ENCODE data around the gene PAK6.

The PAK6 gene

DNA sequence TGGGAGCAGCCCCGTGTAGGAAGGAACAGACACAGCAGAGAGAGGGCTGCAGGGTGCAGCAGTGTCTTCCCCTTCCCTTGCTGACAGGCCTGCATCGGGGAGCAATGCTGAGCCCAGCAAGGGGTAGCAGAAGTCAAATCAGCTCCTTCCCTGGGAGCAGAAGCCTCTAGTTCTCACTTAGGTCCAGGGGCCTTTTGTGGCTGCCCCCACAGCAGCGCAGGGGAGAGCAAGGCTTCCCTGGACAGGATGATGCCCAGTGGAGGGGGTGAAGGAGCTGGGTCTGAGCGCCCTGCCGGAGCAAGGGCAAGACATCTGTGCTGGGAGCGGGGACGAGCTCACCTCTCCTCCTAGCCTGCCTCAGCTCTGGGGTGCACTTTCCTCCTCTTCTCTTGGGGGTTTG, 68.0 kb downstream of the PAK6 start:
- H2AFZ ChIP-seq (ENCODE audit: low read depth, low read length) = peak overlapping the region; percentile 67
- peaks cover 35% of the 10 kb centered on the region for H3K4me1 ChIP-seq (ENCODE audit: insufficient read depth, low read length)
- no peaks in the 10 kb centered on the region for H4K20me1 ChIP-seq (ENCODE audit: insufficient read depth, low read length)
- H3K27ac ChIP-seq (ENCODE audit: low read length) = peak overlapping the region; percentile 100
- no peak for TF ChIP-seq EZH2 (IDR thresholded peaks at IDR 0.05; ENCODE audit: borderline replicate concordance, low read depth, low read length, severe bottlenecking)
- TF ChIP-seq, protein P1, sequence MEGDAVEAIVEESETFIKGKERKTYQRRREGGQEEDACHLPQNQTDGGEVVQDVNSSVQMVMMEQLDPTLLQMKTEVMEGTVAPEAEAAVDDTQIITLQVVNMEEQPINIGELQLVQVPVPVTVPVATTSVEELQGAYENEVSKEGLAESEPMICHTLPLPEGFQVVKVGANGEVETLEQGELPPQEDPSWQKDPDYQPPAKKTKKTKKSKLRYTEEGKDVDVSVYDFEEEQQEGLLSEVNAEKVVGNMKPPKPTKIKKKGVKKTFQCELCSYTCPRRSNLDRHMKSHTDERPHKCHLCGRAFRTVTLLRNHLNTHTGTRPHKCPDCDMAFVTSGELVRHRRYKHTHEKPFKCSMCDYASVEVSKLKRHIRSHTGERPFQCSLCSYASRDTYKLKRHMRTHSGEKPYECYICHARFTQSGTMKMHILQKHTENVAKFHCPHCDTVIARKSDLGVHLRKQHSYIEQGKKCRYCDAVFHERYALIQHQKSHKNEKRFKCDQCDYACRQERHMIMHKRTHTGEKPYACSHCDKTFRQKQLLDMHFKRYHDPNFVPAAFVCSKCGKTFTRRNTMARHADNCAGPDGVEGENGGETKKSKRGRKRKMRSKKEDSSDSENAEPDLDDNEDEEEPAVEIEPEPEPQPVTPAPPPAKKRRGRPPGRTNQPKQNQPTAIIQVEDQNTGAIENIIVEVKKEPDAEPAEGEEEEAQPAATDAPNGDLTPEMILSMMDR (IDR thresholded peaks at IDR 0.05; ENCODE audit: borderline replicate concordance, extremely low read depth, low read length, poor library complexity, severe bottlenecking) = no peak
- peaks cover 4% of the 10 kb centered on the region; the same call in 1 of the 2 replicates for H3K79me2 ChIP-seq (ENCODE audit: insufficient read depth, low read length)
- no peaks in the 10 kb centered on the region for H3K9me3 ChIP-seq (ENCODE audit: insufficient read depth, low read length, severe bottlenecking)
- peaks cover 12% of the 10 kb centered on the region for H3K36me3 ChIP-seq (ENCODE audit: insufficient read depth, low read length)
- DNase-seq = no peak
- peak overlapping the region in 1 of 2 experiments; percentile 72; a peak in 2 of 4 replicates for H3K4me3 ChIP-seq (ENCODE audit: low read depth in 1 of 2, low read length in 2 of 2)
- ATAC-seq (ENCODE audit: insufficient read depth, low read depth) = 0 out of 3 replicates have a peak, but pooled peaks have one; percentile 20
- H3K4me2 ChIP-seq (ENCODE audit: insufficient read depth, low read length) = peak overlapping the region; percentile 78
- no peaks in the 10 kb centered on the region for H3K27me3 ChIP-seq (ENCODE audit: insufficient read depth, low read length, poor library complexity)
- H3K9ac ChIP-seq (ENCODE audit: low read depth, low read length) = peak overlapping the region; percentile 85

DNA sequence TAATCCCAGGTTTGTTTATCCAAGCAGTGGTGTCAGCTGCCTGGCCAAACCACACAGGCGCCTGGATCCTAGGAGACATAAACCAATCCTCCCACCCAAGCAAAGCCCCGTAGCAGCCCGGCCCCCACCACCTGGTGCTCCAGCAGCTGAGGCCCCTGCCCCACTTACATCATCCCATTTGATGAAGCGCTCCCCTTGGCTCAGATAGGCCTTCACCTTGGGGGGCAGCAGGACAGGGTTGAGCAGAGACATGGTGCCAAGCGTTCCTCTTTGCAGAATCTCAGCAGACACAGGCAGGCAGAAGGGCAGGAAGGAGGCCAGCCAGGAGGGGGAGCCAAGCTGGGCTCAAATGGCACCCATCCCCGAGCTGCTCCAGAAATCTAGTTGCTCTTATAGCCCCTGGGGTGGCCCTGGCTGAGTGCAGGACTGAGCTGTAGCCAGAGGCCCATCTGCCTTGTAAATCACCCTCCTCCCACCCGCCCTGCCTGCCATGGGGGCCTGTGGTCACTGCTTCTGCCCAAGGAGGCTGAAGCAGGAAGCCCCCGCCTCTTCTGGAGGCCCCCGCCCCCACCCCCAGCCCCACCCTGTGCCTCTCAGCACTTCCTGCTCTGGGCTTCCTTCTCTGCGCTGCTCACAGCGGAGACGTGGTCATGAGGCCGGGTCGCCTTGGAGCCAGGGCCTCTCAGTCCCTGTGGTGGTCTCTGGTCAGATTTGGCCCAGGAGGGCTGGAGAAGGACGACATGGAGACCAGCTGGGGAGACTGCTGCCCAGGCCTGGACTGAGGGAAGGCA, 68.8 kb downstream of the PAK6 start, which contains the start of gene PLCB2:
Gene PLCB2, minus strand, starts transcription at position 515 of the 791 bp plus-strand sequence. Its CDS starts 263 bp downstream, at position 252.
- H3K9ac ChIP-seq (ENCODE audit: low read depth, low read length) = peak within 1 kb of the TSS; percentile 85
- H3K36me3 ChIP-seq (ENCODE audit: insufficient read depth, low read length) = peaks cover 5% of the 10 kb centered on the region; the same call in 1 of the 2 replicates
- TF ChIP-seq, protein P1 (IDR thresholded peaks at IDR 0.05; ENCODE audit: borderline replicate concordance, extremely low read depth, low read length, poor library complexity, severe bottlenecking) = peak; percentile 66
- no peak for TF ChIP-seq EZH2 (IDR thresholded peaks at IDR 0.05; ENCODE audit: borderline replicate concordance, low read depth, low read length, severe bottlenecking)
- H2AFZ ChIP-seq (ENCODE audit: low read depth, low read length) = peak within 1 kb of the TSS; percentile 67
- peak; percentile 83 for ATAC-seq (ENCODE audit: insufficient read depth, low read depth)
- H3K27me3 ChIP-seq (ENCODE audit: insufficient read depth, low read length, poor library complexity) = no peaks in the 10 kb centered on the region
- H3K27ac ChIP-seq (ENCODE audit: low read length) = peak within 1 kb of the TSS; percentile 100
- peaks cover 35% of the 10 kb centered on the region for H3K4me1 ChIP-seq (ENCODE audit: insufficient read depth, low read length)
- peak within 1 kb of the TSS; percentile 78 for H3K4me2 ChIP-seq (ENCODE audit: insufficient read depth, low read length)
- H3K79me2 ChIP-seq (ENCODE audit: insufficient read depth, low read length) = peaks cover 4% of the 10 kb centered on the region; the same call in 1 of the 2 replicates
- peak within 1 kb of the TSS; percentile 18 to 72; a peak in 3 of 4 replicates for H3K4me3 ChIP-seq (ENCODE audit: low read depth in 1 of 2, low read length in 2 of 2)
- no peaks in the 10 kb centered on the region for H4K20me1 ChIP-seq (ENCODE audit: insufficient read depth, low read length)
- peak; percentile 70 for DNase-seq
- no peaks in the 10 kb centered on the region for H3K9me3 ChIP-seq (ENCODE audit: insufficient read depth, low read length, severe bottlenecking)

DNA sequence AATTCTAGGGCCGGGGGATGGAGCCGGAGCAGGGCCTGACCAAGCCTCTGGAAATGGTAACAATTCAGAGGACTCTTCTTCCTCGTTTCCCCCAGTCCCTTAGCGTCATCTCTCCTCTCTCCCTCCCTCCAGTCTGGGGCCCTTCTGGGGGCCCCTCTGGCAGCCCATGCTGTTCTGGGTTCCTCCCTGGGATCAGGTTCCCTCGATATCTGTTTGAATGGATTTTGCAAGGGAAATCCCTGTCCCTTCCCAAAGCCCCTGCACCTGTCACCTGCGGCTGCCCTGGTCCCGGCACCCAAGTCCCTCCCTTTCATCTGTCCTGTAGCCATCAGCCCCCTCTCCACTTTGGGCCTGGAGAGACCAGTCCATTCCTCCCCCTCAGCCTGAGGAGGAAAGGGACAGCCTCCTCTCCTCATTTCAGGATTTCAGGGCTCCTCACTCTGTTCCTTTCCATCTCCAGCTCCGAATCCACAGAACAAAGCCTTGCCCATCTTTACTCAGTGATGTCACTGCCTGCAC, 70.5 kb downstream of the PAK6 start:
- H2AFZ ChIP-seq (ENCODE audit: low read depth, low read length) = no peak overlapping the region
- H3K27me3 ChIP-seq (ENCODE audit: insufficient read depth, low read length, poor library complexity) = no peaks in the 10 kb centered on the region
- no peaks in the 10 kb centered on the region for H3K9me3 ChIP-seq (ENCODE audit: insufficient read depth, low read length, severe bottlenecking)
- TF ChIP-seq, protein P1 (IDR thresholded peaks at IDR 0.05; ENCODE audit: borderline replicate concordance, extremely low read depth, low read length, poor library complexity, severe bottlenecking) = no peak
- TF ChIP-seq EZH2 (IDR thresholded peaks at IDR 0.05; ENCODE audit: borderline replicate concordance, low read depth, low read length, severe bottlenecking) = no peak
- no peaks in the 10 kb centered on the region for H4K20me1 ChIP-seq (ENCODE audit: insufficient read depth, low read length)
- no peak for DNase-seq
- H3K27ac ChIP-seq (ENCODE audit: low read length) = no peak overlapping the region
- H3K79me2 ChIP-seq (ENCODE audit: insufficient read depth, low read length) = peaks cover 4% of the 10 kb centered on the region; the same call in 1 of the 2 replicates
- no peaks in the 10 kb centered on the region for H3K36me3 ChIP-seq (ENCODE audit: insufficient read depth, low read length)
- H3K4me3 ChIP-seq (ENCODE audit: low read depth in 1 of 2, low read length in 2 of 2) = no peak overlapping the region
- peaks cover 46% of the 10 kb centered on the region for H3K4me1 ChIP-seq (ENCODE audit: insufficient read depth, low read length)
- no peak overlapping the region for H3K9ac ChIP-seq (ENCODE audit: low read depth, low read length)
- no peak overlapping the region for H3K4me2 ChIP-seq (ENCODE audit: insufficient read depth, low read length)
- no peak for ATAC-seq (ENCODE audit: insufficient read depth, low read depth)

All from DND-41 (cell line).